AG09319 (cell line): ENCODE measurements around the gene CALD1.

Experiments used
- DNase-seq: peaks from one replicate; pipeline ENCODE4 v3.0.0-alpha.2; 2010; ENCODE audit warnings: low read depth; ENCODE audit errors: extremely low read depth
- CTCF ChIP-seq: IDR thresholded peaks from 2 replicates; pipeline ENCODE4 v1.5.1; 2011; ENCODE audit warnings: low read depth, mild to moderate bottlenecking, inconsistent platforms, low read length, moderate library complexity

Gene CALD1

GRCh38 chr7:134780166-134780828, 863 bp downstream of the CALD1 start:
- TF ChIP-seq CTCF = no peak
- DNase-seq = no peak

DNA sequence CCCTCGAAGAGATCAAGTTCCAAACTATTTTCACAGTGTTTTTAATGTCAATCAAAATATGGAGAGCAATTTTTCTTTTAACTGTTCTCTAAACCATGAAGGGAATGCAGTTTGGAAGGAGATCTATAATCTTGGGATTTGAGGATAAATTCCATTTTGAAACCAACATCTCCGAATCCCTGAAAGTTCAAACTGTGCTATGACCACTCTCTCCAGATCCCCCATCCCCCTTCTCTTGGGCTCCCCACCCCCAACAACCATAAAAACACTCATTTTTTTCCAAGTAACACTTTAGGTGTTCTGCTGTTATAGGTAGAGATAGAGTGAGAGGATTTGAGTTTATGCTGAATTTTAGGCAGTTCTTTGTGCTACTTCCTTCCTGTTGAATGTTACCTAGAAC, 1.7 kb downstream of the CALD1 start:
- no peak for DNase-seq
- no peak for TF ChIP-seq CTCF

- DNase-seq = no peak
- no peak for TF ChIP-seq CTCF
These were observed 2.7 kb downstream of the CALD1 start for GRCh38 chr7:134782121-134782623.

- DNase-seq = no peak
- no peak for TF ChIP-seq CTCF
These were observed 4.0 kb downstream of the CALD1 start for GRCh38 chr7:134783294-134784069.

DNA sequence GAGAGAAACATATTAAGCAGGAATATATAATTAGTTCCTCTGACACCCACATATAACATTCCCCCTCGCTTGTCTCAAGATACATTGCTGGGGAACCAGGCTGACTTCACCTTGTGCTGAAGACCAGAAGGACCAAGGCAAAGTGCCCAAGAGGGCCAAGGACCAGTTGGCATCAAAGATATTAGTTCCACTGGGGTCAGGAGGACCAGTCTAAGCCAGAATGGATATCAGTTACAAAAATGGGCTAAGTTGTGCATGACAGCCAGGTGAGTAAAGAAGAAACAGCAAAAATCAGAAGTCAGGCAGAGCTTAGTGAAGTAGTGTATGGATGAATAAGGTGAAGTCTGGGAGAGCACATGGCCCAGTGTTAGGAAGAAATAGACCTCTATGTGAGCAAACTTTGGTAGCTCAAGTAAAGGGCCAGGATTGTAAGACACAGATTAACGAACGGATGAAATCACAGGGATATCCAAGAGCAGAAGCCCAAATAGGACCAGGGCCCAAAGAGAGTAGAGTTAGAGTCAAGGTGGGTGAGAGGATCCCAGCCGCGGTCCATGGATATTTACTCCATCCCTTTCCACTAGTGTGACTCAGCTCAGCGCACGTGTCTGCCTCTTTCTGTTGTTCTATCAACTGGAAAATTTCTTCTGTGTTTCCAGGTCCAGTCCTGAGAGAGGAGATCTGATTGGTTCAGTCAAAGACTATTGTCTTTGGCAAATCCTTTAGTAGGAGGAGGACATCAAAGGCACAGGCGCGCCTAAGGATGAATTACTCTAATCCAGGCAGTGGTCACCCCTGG, 5.0 kb downstream of the CALD1 start:
- no peak for DNase-seq
- TF ChIP-seq CTCF = no peak

GRCh38 chr7:134785842-134786241, 6.4 kb downstream of the CALD1 start:
- TF ChIP-seq CTCF = no peak
- DNase-seq = no peak
